ENCODE measurements around the gene ZNF664. TPM values are rescaled to one million over a fixed set of nuclear protein-coding genes. Genes with fewer than 3 reads are reported as not detected.

ZNF664 gene
- total and polyA plus RNA-seq, 10 of the 15 experiments (the other 5 are each of a cell fraction or from before 2014, with no cell fraction given), result 1.8 to 65.6 (median 30.8) TPM

DNA sequence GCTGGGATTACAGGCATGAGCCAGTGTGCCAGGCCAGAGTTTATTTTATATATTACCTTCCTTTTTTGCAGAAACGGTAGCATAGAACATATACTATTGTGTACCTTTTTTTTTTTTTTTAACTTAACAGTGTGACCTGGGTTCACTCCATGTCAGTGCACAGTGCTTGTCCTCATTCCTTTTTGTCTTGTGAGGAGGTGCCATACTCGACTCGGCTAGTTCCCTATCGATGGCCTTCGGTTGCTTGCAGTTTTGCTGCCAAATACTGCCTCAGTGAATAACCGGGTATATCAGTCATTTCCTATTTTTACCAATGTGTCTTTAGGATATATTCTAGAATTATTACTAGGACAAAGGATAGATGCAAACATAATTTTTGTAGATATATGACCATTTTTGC, 36.8 kb downstream of the ZNF664 start:
- ChIA-PET RAD21 (ENCODE audit: unreplicated experiment) (no interaction called here), CTCF (no interaction called here), POLR2A (no interaction called here), SMC1A (ENCODE audit: uncharacterized antibody, unreplicated experiment) (no interaction called here)
- Histone ChIP-seq H3K27me3 (replicated peaks in 1 of 2; ENCODE audit: control insufficient read depth in 2 of 2, insufficient read depth in 2 of 2, low read length in 1 of 2) (no peaks in the 10 kb centered on the region), H3K27ac (ENCODE audit: control insufficient read depth, insufficient read depth) (no peak overlapping the region), H3K4me1 (ENCODE audit: control insufficient read depth, insufficient read depth, low read length) (peaks cover 14% of the 10 kb centered on the region), H3K4me3 (no peak overlapping the region), H3K9me3 (replicated peaks; ENCODE audit: control insufficient read depth, insufficient read depth, low read length) (no peaks in the 10 kb centered on the region), H3K79me2 (ENCODE audit: control insufficient read depth, insufficient read depth, low read length) (no peaks in the 10 kb centered on the region; the same call in 1 of the 2 replicates), H4K20me1 (ENCODE audit: control insufficient read depth, insufficient read depth) (no peaks in the 10 kb centered on the region), H2AFZ (ENCODE audit: control insufficient read depth, low read depth, low read length) (no peak overlapping the region), H3K9ac (ENCODE audit: control insufficient read depth, insufficient read depth, low read length) (no peak overlapping the region), H3K36me3 (ENCODE audit: control insufficient read depth in 2 of 2, insufficient read depth in 2 of 2, low read length in 1 of 2) (peaks cover 5 to 21% of the 10 kb centered on the region in 2 experiments; a peak in 3 of 4 replicates), H3K4me2 (ENCODE audit: control insufficient read depth, insufficient read depth) (no peak overlapping the region)
- TF ChIP-seq, protein P1, sequence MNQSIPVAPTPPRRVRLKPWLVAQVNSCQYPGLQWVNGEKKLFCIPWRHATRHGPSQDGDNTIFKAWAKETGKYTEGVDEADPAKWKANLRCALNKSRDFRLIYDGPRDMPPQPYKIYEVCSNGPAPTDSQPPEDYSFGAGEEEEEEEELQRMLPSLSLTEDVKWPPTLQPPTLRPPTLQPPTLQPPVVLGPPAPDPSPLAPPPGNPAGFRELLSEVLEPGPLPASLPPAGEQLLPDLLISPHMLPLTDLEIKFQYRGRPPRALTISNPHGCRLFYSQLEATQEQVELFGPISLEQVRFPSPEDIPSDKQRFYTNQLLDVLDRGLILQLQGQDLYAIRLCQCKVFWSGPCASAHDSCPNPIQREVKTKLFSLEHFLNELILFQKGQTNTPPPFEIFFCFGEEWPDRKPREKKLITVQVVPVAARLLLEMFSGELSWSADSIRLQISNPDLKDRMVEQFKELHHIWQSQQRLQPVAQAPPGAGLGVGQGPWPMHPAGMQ (IDR thresholded peaks at IDR 0.05; ENCODE audit: borderline replicate concordance), result no peak
- TF ChIP-seq EED (IDR thresholded peaks at IDR 0.05; ENCODE audit: low read depth) (no peak), SIN3A (IDR thresholded peaks at IDR 0.05; ENCODE audit: low read depth, low read length) (no peak), KAT2A (conservative IDR thresholded peaks at IDR 0.05; ENCODE audit: control insufficient read depth, low read depth, low read length) (no peak), CHD2 (IDR thresholded peaks at IDR 0.05; ENCODE audit: borderline replicate concordance, low read depth, low read length) (no peak), ZZZ3 (IDR thresholded peaks at IDR 0.05; ENCODE audit: control insufficient read depth, insufficient read length, low read depth) (no peak), RCOR1 (conservative IDR thresholded peaks at IDR 0.05; ENCODE audit: low read depth, low read length) (no peak), TCF12 (IDR thresholded peaks at IDR 0.05; ENCODE audit: low read depth, low read length) (no peak), POU2F2 (IDR thresholded peaks at IDR 0.05; ENCODE audit: borderline replicate concordance, low read depth, low read length) (no peak), ZNF384 (IDR thresholded peaks at IDR 0.05; ENCODE audit: borderline replicate concordance, low read depth, low read length) (no peak), SP1 (IDR thresholded peaks at IDR 0.05; ENCODE audit: low read depth, low read length) (no peak), YBX1 (IDR thresholded peaks at IDR 0.05) (no peak)
- TF ChIP-seq, protein P2, sequence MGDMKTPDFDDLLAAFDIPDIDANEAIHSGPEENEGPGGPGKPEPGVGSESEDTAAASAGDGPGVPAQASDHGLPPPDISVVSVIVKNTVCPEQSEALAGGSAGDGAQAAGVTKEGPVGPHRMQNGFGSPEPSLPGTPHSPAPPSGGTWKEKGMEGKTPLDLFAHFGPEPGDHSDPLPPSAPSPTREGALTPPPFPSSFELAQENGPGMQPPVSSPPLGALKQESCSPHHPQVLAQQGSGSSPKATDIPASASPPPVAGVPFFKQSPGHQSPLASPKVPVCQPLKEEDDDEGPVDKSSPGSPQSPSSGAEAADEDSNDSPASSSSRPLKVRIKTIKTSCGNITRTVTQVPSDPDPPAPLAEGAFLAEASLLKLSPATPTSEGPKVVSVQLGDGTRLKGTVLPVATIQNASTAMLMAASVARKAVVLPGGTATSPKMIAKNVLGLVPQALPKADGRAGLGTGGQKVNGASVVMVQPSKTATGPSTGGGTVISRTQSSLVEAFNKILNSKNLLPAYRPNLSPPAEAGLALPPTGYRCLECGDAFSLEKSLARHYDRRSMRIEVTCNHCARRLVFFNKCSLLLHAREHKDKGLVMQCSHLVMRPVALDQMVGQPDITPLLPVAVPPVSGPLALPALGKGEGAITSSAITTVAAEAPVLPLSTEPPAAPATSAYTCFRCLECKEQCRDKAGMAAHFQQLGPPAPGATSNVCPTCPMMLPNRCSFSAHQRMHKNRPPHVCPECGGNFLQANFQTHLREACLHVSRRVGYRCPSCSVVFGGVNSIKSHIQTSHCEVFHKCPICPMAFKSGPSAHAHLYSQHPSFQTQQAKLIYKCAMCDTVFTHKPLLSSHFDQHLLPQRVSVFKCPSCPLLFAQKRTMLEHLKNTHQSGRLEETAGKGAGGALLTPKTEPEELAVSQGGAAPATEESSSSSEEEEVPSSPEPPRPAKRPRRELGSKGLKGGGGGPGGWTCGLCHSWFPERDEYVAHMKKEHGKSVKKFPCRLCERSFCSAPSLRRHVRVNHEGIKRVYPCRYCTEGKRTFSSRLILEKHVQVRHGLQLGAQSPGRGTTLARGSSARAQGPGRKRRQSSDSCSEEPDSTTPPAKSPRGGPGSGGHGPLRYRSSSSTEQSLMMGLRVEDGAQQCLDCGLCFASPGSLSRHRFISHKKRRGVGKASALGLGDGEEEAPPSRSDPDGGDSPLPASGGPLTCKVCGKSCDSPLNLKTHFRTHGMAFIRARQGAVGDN (IDR thresholded peaks at IDR 0.05), result no peak
- TF ChIP-seq, protein P3, sequence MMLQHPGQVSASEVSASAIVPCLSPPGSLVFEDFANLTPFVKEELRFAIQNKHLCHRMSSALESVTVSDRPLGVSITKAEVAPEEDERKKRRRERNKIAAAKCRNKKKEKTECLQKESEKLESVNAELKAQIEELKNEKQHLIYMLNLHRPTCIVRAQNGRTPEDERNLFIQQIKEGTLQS (IDR thresholded peaks at IDR 0.05; ENCODE audit: borderline replicate concordance, extremely low read depth, low read depth, low read length), result no peak
- TF ChIP-seq, protein P4, sequence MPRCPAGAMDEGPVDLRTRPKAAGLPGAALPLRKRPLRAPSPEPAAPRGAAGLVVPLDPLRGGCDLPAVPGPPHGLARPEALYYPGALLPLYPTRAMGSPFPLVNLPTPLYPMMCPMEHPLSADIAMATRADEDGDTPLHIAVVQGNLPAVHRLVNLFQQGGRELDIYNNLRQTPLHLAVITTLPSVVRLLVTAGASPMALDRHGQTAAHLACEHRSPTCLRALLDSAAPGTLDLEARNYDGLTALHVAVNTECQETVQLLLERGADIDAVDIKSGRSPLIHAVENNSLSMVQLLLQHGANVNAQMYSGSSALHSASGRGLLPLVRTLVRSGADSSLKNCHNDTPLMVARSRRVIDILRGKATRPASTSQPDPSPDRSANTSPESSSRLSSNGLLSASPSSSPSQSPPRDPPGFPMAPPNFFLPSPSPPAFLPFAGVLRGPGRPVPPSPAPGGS (IDR thresholded peaks at IDR 0.05; ENCODE audit: borderline replicate concordance, insufficient read depth, low read depth, low read length, poor library complexity, severe bottlenecking), result no peak
- TF ChIP-seq, protein P5, sequence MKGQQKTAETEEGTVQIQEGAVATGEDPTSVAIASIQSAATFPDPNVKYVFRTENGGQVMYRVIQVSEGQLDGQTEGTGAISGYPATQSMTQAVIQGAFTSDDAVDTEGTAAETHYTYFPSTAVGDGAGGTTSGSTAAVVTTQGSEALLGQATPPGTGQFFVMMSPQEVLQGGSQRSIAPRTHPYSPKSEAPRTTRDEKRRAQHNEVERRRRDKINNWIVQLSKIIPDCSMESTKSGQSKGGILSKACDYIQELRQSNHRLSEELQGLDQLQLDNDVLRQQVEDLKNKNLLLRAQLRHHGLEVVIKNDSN (IDR thresholded peaks at IDR 0.05; ENCODE audit: borderline replicate concordance, extremely low read length, insufficient read depth, low read depth, low read length), result no peak
- intact Hi-C loops (cut with micrococcal nuclease; ENCODE audit: unreplicated experiment) (no loop called here), in situ Hi-C loops (cut with MboI) (no loop called here)
- DNase-seq (ENCODE audit: low read depth, low spot score) (no peak), FAIRE-seq (no peak), ATAC-seq (no peak)
- no TSS peak for BruUV-seq (replicated peaks)
- over 99% methylated on average over 6 of the region's 6 CpGs for WGBS (ENCODE audit: insufficient coverage, insufficient replicate concordance, low lambda C conversion rate, missing lambda C conversion rate)

All from GM12878 (cell line).